ENCODE results near the gene SKI. TPM values are rescaled to one million over a fixed set of nuclear protein-coding genes. Genes with fewer than 3 reads are reported as not detected.
A peak's percentile ranks its signal among the peaks of the same experiment; 100 is the strongest.

Gene SKI
- total and polyA plus RNA-seq, 8 donors, result 55.8 to 89.0 (median 73.9) TPM

DNA sequence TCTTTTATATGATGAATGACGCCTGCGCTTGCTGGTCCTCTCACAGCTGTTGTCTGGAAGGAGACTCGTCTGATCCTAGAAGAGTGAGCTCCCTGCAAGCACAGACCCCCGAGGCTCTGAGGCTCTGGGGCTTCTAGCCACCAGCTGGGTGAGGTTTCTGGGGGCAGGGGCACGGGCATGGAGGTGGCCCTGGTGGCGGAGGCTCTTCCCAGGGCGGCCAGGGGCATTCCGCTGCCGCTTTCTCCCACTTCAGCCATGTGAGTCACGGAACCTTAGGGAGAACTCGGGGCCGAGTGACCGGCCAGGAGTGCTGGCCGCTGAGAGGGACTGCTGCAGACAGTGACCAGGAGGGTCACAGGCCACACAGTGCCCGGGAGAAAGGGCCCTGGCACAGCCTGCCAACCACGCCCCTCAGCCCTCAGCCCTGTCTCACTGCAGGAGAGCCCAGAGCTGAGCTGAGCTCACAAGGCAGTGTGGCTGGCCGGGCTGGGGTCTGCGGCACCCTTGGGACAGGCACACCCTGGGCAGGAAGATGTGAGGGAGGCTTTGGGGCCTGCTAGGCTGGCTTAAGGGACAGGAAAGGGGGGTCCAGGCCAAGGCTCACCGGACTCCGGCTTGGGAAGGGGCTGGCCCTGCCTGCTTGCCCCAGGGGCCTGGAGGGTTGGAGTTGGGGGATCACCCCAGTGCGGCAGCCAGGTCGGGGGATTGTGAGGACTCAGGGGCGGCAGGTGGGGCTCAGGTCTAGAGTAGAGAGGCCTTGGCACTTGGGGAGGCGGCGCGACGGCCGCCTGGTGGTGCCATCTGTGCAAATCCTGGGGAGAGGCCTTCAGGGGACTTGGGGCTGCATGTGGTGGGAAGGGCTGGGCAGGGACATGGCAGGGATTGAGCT is 127.5 kb downstream of the SKI start:
- ATAC-seq, result no peak
- Histone ChIP-seq H3K4me3 (no peak overlapping the region), H3K27ac (no peak overlapping the region), H3K36me3 (no peaks in the 10 kb centered on the region), H3K4me1 (no peaks in the 10 kb centered on the region), H3K27me3 (peaks cover 0 to 8% of the 10 kb centered on the region in 2 donors), H3K9me3 (no peaks in the 10 kb centered on the region)
- intact Hi-C loops (cut with DNase I), result no loop called here
- peak in 1 of 4 donors; percentile 64 for DNase-seq
- TF ChIP-seq CTCF (IDR thresholded peaks at IDR 0.05), result no peak

- DNase-seq (peak in 1 of 4 donors; percentile 73), ATAC-seq (no peak)
- intact Hi-C loops (cut with DNase I), result no loop called here
- H3K4me3 ChIP-seq, result no peak overlapping the region
- H3K36me3 ChIP-seq, result no peaks in the 10 kb centered on the region
- H3K27me3 ChIP-seq, result peaks cover 0 to 8% of the 10 kb centered on the region in 2 donors
- H3K27ac ChIP-seq, result no peak overlapping the region
- H3K4me1 ChIP-seq, result no peaks in the 10 kb centered on the region
- H3K9me3 ChIP-seq, result no peaks in the 10 kb centered on the region
- no peak for TF ChIP-seq CTCF (IDR thresholded peaks at IDR 0.05)
Measured at GRCh38 chr1:2356401-2356800, 128.3 kb downstream of the SKI start.

DNA sequence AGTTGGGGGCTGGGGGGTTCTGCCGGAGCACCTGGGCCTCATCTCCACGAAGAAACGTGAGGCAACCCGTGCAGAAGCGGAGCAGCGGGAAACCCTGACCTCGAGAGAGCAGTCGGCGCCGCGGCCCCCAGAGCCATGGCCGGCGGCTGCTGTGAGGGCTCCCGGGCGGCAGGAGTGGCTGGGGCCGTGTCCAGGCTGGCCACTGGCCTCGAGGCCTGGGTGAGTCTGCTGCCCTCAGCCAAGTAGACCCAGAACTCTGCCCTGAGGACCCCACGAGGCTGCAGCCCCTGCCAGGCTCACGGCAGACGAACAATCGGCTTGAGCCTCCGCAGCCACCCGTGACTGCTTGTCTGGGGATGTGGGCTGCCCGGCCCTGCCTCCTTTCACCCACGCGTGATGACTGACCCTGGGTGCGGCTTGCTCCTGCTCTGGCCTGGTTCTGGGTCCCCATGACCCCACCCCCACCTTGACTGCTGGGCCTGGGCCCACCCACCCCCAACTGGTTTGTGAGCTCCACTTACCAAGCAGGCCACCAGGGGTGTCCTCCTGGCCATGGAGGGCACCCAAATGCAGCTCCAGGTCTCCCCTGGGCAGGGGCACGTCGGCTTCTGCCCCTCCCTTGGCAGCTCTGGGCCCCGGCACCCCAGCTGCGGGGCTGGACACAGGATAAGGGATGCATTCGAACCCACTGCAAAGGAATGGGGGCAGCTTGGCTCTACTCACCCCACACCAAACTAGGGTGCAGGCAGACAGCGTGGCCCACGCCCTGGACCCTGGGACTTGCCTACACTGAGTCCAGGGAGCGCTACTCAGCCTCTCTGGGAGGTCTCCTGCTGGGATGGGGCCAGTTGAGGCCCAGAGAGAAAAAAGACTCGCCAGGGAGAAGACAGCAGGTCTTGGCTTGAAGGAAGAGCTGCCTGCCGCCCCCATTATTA is 129.1 kb downstream of the SKI start:
- Histone ChIP-seq H3K27ac (no peak overlapping the region), H3K4me1 (no peaks in the 10 kb centered on the region), H3K4me3 (no peak overlapping the region), H3K36me3 (no peaks in the 10 kb centered on the region), H3K27me3 (peaks cover 0 to 8% of the 10 kb centered on the region in 2 donors), H3K9me3 (no peaks in the 10 kb centered on the region)
- TF ChIP-seq CTCF (IDR thresholded peaks at IDR 0.05), result no peak
- intact Hi-C loops (cut with DNase I), result no loop called here
- no peak for ATAC-seq
- peak in 1 of 4 donors; percentile 58 for DNase-seq

- Histone ChIP-seq H3K36me3 (no peaks in the 10 kb centered on the region), H3K9me3 (peaks cover 0 to under 1% of the 10 kb centered on the region in 2 donors)
Measured at GRCh38 chr1:2358072-2358471, 130.0 kb downstream of the SKI start.

More at GRCh38 chr1:2358072-2358471, 130.0 kb downstream of the SKI start:
- intact Hi-C loops (cut with DNase I), result no loop called here
- DNase-seq (peak in 1 of 4 donors; percentile 65), ATAC-seq (no peak)
- Histone ChIP-seq H3K4me1 (no peaks in the 10 kb centered on the region), H3K27me3 (peaks cover 0 to 8% of the 10 kb centered on the region in 2 donors), H3K27ac (no peak overlapping the region), H3K4me3 (no peak overlapping the region)
- no peak for TF ChIP-seq CTCF (IDR thresholded peaks at IDR 0.05)
